ENCODE data around the gene EML6. TPM values are rescaled to one million over a fixed set of nuclear protein-coding genes. Genes with fewer than 3 reads are reported as not detected.

The EML6 gene
- total RNA-seq, 1 experiment from 2014 or later, result 0.77 TPM

GRCh38 chr2:54949431-54949830, 226.0 kb downstream of the EML6 start:
- ChIA-PET CTCF (interaction anchor here (0.6 kb wide), 1 partner anchor 244 kb away, joined by 3 read pairs; no protein-coding TSS in a partner anchor), POLR2A (no interaction called here)
- Mint-ChIP-seq H3K9me3 (ENCODE audit: unreplicated experiment) (no peaks in the 10 kb centered on the region), H3K36me3 (ENCODE audit: insufficient read depth, unreplicated experiment) (no peaks in the 10 kb centered on the region), H3K27ac (ENCODE audit: low read depth, unreplicated experiment) (no peak overlapping the region), H3K4me1 (ENCODE audit: insufficient read depth, unreplicated experiment) (peaks cover 13% of the 10 kb centered on the region), H3K27me3 (ENCODE audit: insufficient read depth, unreplicated experiment) (no peaks in the 10 kb centered on the region), H3K4me3 (ENCODE audit: unreplicated experiment) (no peak overlapping the region)
- no TSS peak for BruUV-seq (replicated peaks)
- intact Hi-C loops (cut with micrococcal nuclease), result no loop called here
- no peak for DNase-seq (ENCODE audit: unreplicated experiment)
- TF ChIP-seq CTCF (IDR thresholded peaks at IDR 0.05; ENCODE audit: unreplicated experiment), result no peak

GRCh38 chr2:54950811-54951210, 227.3 kb downstream of the EML6 start:
- ChIA-PET POLR2A (interaction anchor here (0.7 to 0.8 kb wide), 3 partner anchors 38 to 238 kb away, joined by 3 to 5 read pairs (median 3); no protein-coding TSS in a partner anchor), CTCF (interaction anchor here (1.0 kb wide), 1 partner anchor 12 kb away, joined by 3 read pairs; no protein-coding TSS in a partner anchor)
- BruUV-seq (replicated peaks), result no TSS peak
- Mint-ChIP-seq H3K9me3 (ENCODE audit: unreplicated experiment) (no peaks in the 10 kb centered on the region), H3K4me3 (ENCODE audit: unreplicated experiment) (no peak overlapping the region), H3K36me3 (ENCODE audit: insufficient read depth, unreplicated experiment) (no peaks in the 10 kb centered on the region), H3K27ac (ENCODE audit: low read depth, unreplicated experiment) (no peak overlapping the region), H3K4me1 (ENCODE audit: insufficient read depth, unreplicated experiment) (peaks cover 6% of the 10 kb centered on the region), H3K27me3 (ENCODE audit: insufficient read depth, unreplicated experiment) (no peaks in the 10 kb centered on the region)
- TF ChIP-seq CTCF (IDR thresholded peaks at IDR 0.05; ENCODE audit: unreplicated experiment), result no peak
- DNase-seq (ENCODE audit: unreplicated experiment), result no peak
- intact Hi-C loops (cut with micrococcal nuclease), result no loop called here

- intact Hi-C loops (cut with micrococcal nuclease), result no loop called here
- Mint-ChIP-seq H3K4me3 (ENCODE audit: unreplicated experiment) (no peak overlapping the region), H3K36me3 (ENCODE audit: insufficient read depth, unreplicated experiment) (no peaks in the 10 kb centered on the region), H3K9me3 (ENCODE audit: unreplicated experiment) (no peaks in the 10 kb centered on the region), H3K27me3 (ENCODE audit: insufficient read depth, unreplicated experiment) (no peaks in the 10 kb centered on the region), H3K27ac (ENCODE audit: low read depth, unreplicated experiment) (no peak overlapping the region), H3K4me1 (ENCODE audit: insufficient read depth, unreplicated experiment) (no peaks in the 10 kb centered on the region)
- CTCF ChIA-PET, result interaction anchor here (0.7 to 1.1 kb wide), 5 partner anchors 9 to 216 kb away, joined by 3 to 5 read pairs (median 3); no protein-coding TSS in a partner anchor
- no TSS peak for BruUV-seq (replicated peaks)
- TF ChIP-seq CTCF (IDR thresholded peaks at IDR 0.05; ENCODE audit: unreplicated experiment), result no peak
- POLR2A ChIA-PET, result no interaction called here
- no peak for DNase-seq (ENCODE audit: unreplicated experiment)
These were observed 229.0 kb downstream of the EML6 start for GRCh38 chr2:54952425-54952824.

- BruUV-seq (replicated peaks), result no TSS peak
- H3K4me1 Mint-ChIP-seq (ENCODE audit: insufficient read depth, unreplicated experiment), result no peaks in the 10 kb centered on the region
- H3K36me3 Mint-ChIP-seq (ENCODE audit: insufficient read depth, unreplicated experiment), result no peaks in the 10 kb centered on the region
- ChIA-PET POLR2A (no interaction called here), CTCF (interaction anchor here (0.7 to 1.1 kb wide), 5 partner anchors 8 to 215 kb away, joined by 3 to 5 read pairs (median 3); no protein-coding TSS in a partner anchor)
- no peak for TF ChIP-seq CTCF (IDR thresholded peaks at IDR 0.05; ENCODE audit: unreplicated experiment)
- no peak overlapping the region for H3K4me3 Mint-ChIP-seq (ENCODE audit: unreplicated experiment)
- H3K9me3 Mint-ChIP-seq (ENCODE audit: unreplicated experiment), result no peaks in the 10 kb centered on the region
- DNase-seq (ENCODE audit: unreplicated experiment), result peak; percentile 28
- intact Hi-C loops (cut with micrococcal nuclease), result no loop called here
- H3K27me3 Mint-ChIP-seq (ENCODE audit: insufficient read depth, unreplicated experiment), result no peaks in the 10 kb centered on the region
- no peak overlapping the region for H3K27ac Mint-ChIP-seq (ENCODE audit: low read depth, unreplicated experiment)
These were observed 229.6 kb downstream of the EML6 start for GRCh38 chr2:54952978-54953456.

All from MCF 10A (cell line).